ENCODE data around the gene TJP1. TPM values are rescaled to one million over a fixed set of nuclear protein-coding genes. Genes with fewer than 3 reads are reported as not detected.

Gene TJP1
- total and polyA plus RNA-seq, 2 donors (not counting 1 experiment from before 2014, with no cell fraction given): 0.10 TPM; not detected in 1

DNA sequence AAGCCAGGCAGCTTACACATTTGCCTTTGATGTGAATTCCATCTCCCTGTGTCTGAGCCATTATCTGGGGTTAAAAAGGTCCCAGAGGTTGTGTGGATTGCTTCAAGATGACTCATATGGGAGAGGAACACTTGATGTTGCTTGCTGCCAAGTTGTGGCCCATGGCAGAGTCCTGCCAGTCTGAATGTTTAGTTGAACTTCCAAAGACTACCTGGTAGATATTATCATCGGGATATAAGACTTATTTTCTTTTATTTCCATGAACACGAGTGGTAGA, 85.6 kb downstream of the TJP1 start:
- Histone ChIP-seq H3K36me3 (replicated peaks in 1 of 2; ENCODE audit: control extremely low read depth in 1 of 2, control insufficient read depth in 1 of 2, extremely low read depth in 1 of 2, insufficient read depth in 2 of 2, low read length in 1 of 2) (no peaks in the 10 kb centered on the region), H3K9me3 (ENCODE audit: control extremely low read depth in 1 of 3, control insufficient read depth in 2 of 3, insufficient read depth in 1 of 3, low read length in 2 of 3) (no peaks in the 10 kb centered on the region), H3K4me2 (replicated peaks; ENCODE audit: low read depth, low read length, poor library complexity, severe bottlenecking) (no peak overlapping the region), H4K20me1 (ENCODE audit: control insufficient read depth, insufficient read depth, low read length, poor library complexity, severe bottlenecking) (no peaks in the 10 kb centered on the region), H3K27ac (ENCODE audit: low read length in 2 of 2) (no peak overlapping the region), H3K4me3 (ENCODE audit: control extremely low read depth in 1 of 5, extremely low read depth in 1 of 5, insufficient read depth in 1 of 5, low read depth in 2 of 5, low read length in 4 of 5) (no peak overlapping the region), H2AFZ (ENCODE audit: insufficient read depth, low read depth, low read length, poor library complexity, severe bottlenecking) (no peak overlapping the region), H3K27me3 (replicated peaks in 1 of 4; ENCODE audit: control extremely low read depth in 1 of 4, control insufficient read depth in 3 of 4, insufficient read depth in 4 of 4, low read length in 3 of 4) (no peaks in the 10 kb centered on the region), H3K79me2 (ENCODE audit: control insufficient read depth, insufficient read depth, low read length) (no peaks in the 10 kb centered on the region), H3K9ac (ENCODE audit: low read length) (no peak overlapping the region), H3K4me1 (ENCODE audit: control insufficient read depth in 2 of 2, insufficient read depth in 2 of 2, low read length in 2 of 2) (no peaks in the 10 kb centered on the region)
- H3K27me3 Mint-ChIP-seq: peaks cover 6% of the 10 kb centered on the region
- H3K27ac Mint-ChIP-seq: no peak overlapping the region
- ChIA-PET POLR2A (no interaction called here), CTCF (no interaction called here)
- no peaks in the 10 kb centered on the region for H3K9me3 Mint-ChIP-seq (ENCODE audit: insufficient read depth)
- H3K4me3 Mint-ChIP-seq: no peak overlapping the region
- no peak for ATAC-seq (ENCODE audit: low read depth)
- H3K4me1 Mint-ChIP-seq: no peaks in the 10 kb centered on the region
- intact Hi-C loops (cut with micrococcal nuclease): no loop called here
- no peak for DNase-seq
- WGBS (ENCODE audit: insufficient coverage): no CpG with 5 or more reads among the region's 2 CpGs
- TF ChIP-seq, protein P1, sequence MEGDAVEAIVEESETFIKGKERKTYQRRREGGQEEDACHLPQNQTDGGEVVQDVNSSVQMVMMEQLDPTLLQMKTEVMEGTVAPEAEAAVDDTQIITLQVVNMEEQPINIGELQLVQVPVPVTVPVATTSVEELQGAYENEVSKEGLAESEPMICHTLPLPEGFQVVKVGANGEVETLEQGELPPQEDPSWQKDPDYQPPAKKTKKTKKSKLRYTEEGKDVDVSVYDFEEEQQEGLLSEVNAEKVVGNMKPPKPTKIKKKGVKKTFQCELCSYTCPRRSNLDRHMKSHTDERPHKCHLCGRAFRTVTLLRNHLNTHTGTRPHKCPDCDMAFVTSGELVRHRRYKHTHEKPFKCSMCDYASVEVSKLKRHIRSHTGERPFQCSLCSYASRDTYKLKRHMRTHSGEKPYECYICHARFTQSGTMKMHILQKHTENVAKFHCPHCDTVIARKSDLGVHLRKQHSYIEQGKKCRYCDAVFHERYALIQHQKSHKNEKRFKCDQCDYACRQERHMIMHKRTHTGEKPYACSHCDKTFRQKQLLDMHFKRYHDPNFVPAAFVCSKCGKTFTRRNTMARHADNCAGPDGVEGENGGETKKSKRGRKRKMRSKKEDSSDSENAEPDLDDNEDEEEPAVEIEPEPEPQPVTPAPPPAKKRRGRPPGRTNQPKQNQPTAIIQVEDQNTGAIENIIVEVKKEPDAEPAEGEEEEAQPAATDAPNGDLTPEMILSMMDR (IDR thresholded peaks at IDR 0.05): no peak
- no peak for TF ChIP-seq EZH2 (IDR thresholded peaks at IDR 0.05; ENCODE audit: borderline replicate concordance, insufficient read depth, low read depth, low read length, poor library complexity, severe bottlenecking)

DNA sequence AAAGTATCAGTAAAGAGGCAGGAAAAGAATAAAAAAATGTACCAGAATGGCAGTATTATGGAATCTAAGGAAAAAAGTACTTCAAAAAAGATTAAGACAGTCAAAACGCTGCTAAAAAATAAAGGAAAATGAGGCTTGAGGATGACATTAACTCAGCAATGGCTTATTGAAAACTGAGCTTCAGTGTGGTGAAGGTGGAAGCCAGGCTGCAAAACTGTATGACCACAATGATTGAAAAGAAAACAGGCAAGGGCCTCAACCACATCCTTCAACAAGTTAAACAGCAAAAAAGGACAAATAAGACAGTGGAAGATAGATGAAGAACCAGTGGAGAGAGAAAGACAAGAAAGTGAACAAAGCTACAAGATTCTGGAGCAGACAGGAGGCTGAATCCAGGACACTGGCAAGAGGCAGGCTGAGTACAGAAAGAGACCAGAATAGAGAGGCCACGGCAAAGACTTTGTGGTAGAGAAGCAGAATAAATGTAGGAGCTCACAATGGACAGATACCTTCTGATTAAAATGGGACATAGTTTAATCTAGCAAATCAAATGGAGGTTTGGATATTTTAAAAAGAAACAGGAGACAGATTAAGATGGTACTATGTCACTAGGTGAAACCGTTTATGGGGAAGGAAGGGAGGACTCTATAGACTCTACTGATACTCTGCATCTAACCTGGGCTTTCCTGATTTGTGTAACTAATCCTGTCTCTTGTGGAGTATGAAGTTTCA, 86.1 kb downstream of the TJP1 start:
- intact Hi-C loops (cut with micrococcal nuclease): no loop called here
- Mint-ChIP-seq H3K27ac (no peak overlapping the region), H3K4me3 (no peak overlapping the region), H3K9me3 (ENCODE audit: insufficient read depth) (no peaks in the 10 kb centered on the region), H3K27me3 (peaks cover 6% of the 10 kb centered on the region), H3K4me1 (no peaks in the 10 kb centered on the region)
- Histone ChIP-seq H3K9me3 (ENCODE audit: control extremely low read depth in 1 of 3, control insufficient read depth in 2 of 3, insufficient read depth in 1 of 3, low read length in 2 of 3) (no peaks in the 10 kb centered on the region), H3K4me2 (replicated peaks; ENCODE audit: low read depth, low read length, poor library complexity, severe bottlenecking) (no peak overlapping the region), H3K79me2 (ENCODE audit: control insufficient read depth, insufficient read depth, low read length) (no peaks in the 10 kb centered on the region), H2AFZ (ENCODE audit: insufficient read depth, low read depth, low read length, poor library complexity, severe bottlenecking) (no peak overlapping the region), H3K4me1 (ENCODE audit: control insufficient read depth in 2 of 2, insufficient read depth in 2 of 2, low read length in 2 of 2) (no peaks in the 10 kb centered on the region), H3K36me3 (replicated peaks in 1 of 2; ENCODE audit: control extremely low read depth in 1 of 2, control insufficient read depth in 1 of 2, extremely low read depth in 1 of 2, insufficient read depth in 2 of 2, low read length in 1 of 2) (no peaks in the 10 kb centered on the region), H3K4me3 (ENCODE audit: control extremely low read depth in 1 of 5, extremely low read depth in 1 of 5, insufficient read depth in 1 of 5, low read depth in 2 of 5, low read length in 4 of 5) (no peak overlapping the region), H3K27ac (ENCODE audit: low read length in 2 of 2) (no peak overlapping the region), H3K9ac (ENCODE audit: low read length) (no peak overlapping the region), H4K20me1 (ENCODE audit: control insufficient read depth, insufficient read depth, low read length, poor library complexity, severe bottlenecking) (no peaks in the 10 kb centered on the region), H3K27me3 (replicated peaks in 1 of 4; ENCODE audit: control extremely low read depth in 1 of 4, control insufficient read depth in 3 of 4, insufficient read depth in 4 of 4, low read length in 3 of 4) (no peaks in the 10 kb centered on the region)
- no peak for TF ChIP-seq EZH2 (IDR thresholded peaks at IDR 0.05; ENCODE audit: borderline replicate concordance, insufficient read depth, low read depth, low read length, poor library complexity, severe bottlenecking)
- TF ChIP-seq, protein P1 (IDR thresholded peaks at IDR 0.05): no peak
- ChIA-PET POLR2A (no interaction called here), CTCF (no interaction called here)
- 79% methylated on average over 2 of the region's 3 CpGs for WGBS (ENCODE audit: insufficient coverage)
- DNase-seq: no peak
- ATAC-seq (ENCODE audit: low read depth): no peak

All from B cell (primary cell).